ENCODE data around the gene RALGDS. TPM values are rescaled to one million over a fixed set of nuclear protein-coding genes. Genes with fewer than 3 reads are reported as not detected.
"Not testable (repeated sequence)": the region's sequence is repeated elsewhere in the genome, so short reads cannot be mapped to it uniquely, and the experiment has no call there.

RALGDS gene
- total RNA-seq, 1 experiment from 2014 or later: 36.1 TPM

DNA sequence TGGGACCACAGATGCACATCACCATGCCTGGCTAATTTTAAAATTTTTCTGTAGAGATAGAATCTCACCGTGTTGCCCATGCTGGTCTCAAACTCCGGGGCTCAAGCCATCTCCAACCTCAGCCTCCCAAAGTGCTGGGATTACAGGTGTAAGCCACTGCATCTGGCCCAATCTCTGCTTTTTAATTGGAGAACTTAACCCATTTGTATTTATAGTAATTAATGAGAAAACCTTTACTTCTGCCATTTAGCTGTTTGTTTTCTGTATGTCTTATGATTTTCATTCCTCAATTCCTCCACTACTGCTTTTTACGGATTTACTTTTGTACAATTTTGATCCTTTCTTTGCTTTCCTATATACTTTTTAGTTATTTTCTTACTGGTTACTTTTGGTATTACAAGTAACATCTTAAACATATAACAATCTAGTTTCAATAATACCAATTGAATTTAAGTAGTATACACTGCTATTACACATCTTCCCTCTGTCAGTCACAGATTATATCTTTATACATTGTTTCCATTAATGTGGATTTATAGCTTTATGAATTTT is 26.1 kb downstream of the RALGDS start:
- Histone ChIP-seq H3K79me2 (ENCODE audit: insufficient read depth, low read length) (no peaks in the 10 kb centered on the region), H3K4me3 (replicated peaks in 1 of 2; ENCODE audit: low read depth in 1 of 2, low read length in 2 of 2) (no peak overlapping the region), H3K27me3 (ENCODE audit: insufficient read depth, low read length) (no peaks in the 10 kb centered on the region), H3K9ac (ENCODE audit: low read length) (no peak overlapping the region), H3K36me3 (ENCODE audit: control insufficient read depth in 1 of 2, insufficient read depth in 2 of 2, low read length in 2 of 2) (peaks cover 17 to 19% of the 10 kb centered on the region in 2 experiments; a peak in 3 of 4 replicates), H3K9me3 (ENCODE audit: control insufficient read depth in 1 of 2, insufficient read depth in 1 of 2, low read depth in 1 of 2, low read length in 2 of 2) (peaks cover 8 to 16% of the 10 kb centered on the region in 2 experiments; a peak in 3 of 4 replicates), H2AFZ (ENCODE audit: low read depth, low read length, poor library complexity, severe bottlenecking) (no peak overlapping the region), H3K9me2 (ENCODE audit: insufficient read depth) (no peaks in the 10 kb centered on the region), H3K4me2 (ENCODE audit: low read length) (no peak overlapping the region), H3K4me1 (ENCODE audit: control insufficient read depth in 1 of 2, insufficient read depth in 2 of 2, low read length in 2 of 2) (no peaks in the 10 kb centered on the region), H4K20me1 (ENCODE audit: insufficient read depth) (no peaks in the 10 kb centered on the region), H3K27ac (ENCODE audit: low read depth, low read length) (no peak overlapping the region)
- ChIA-PET POLR2A (interaction anchor here (0.7 kb wide), 1 partner anchor 235 kb away, joined by 3 read pairs; no protein-coding TSS in a partner anchor), RAD21 (ENCODE audit: low non-redundant PET in 1 of 2, low total read pairs in 2 of 2, uncharacterized antibody in 2 of 2, unreplicated experiment in 2 of 2) (no interaction called here), CTCF (interaction anchor here (0.9 to 2.2 kb wide), 2 partner anchors 50 to 52 kb away, joined by 4 to 5 read pairs; no protein-coding TSS in a partner anchor)
- ATAC-seq (no peak), DNase-seq (ENCODE audit: low read depth, low spot score) (no peak)
- no TSS peak for BruUV-seq (replicated peaks)
- intact Hi-C loops (cut with micrococcal nuclease): no loop called here
- TF ChIP-seq POLR2AphosphoS5 (IDR thresholded peaks at IDR 0.05; ENCODE audit: low read depth, low read length) (no peak), CTCF (IDR thresholded peaks at IDR 0.05 in 2 of 3, conservative IDR thresholded peaks at IDR 0.05 in 1 of 3; ENCODE audit: borderline replicate concordance in 1 of 3, insufficient read depth in 1 of 3, low read depth in 2 of 3, low read length in 2 of 3) (peak in 1 of 3 experiments; percentile 22; a peak in 1 of 6 replicates), SIN3A (IDR thresholded peaks at IDR 0.05; ENCODE audit: low read depth) (no peak), ELF1 (IDR thresholded peaks at IDR 0.05; ENCODE audit: borderline replicate concordance, low read depth) (no peak), ZNF274 (IDR thresholded peaks at IDR 0.05; ENCODE audit: low read depth, low read length) (no peak)
- TF ChIP-seq, protein P1, sequence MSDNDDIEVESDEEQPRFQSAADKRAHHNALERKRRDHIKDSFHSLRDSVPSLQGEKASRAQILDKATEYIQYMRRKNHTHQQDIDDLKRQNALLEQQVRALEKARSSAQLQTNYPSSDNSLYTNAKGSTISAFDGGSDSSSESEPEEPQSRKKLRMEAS (IDR thresholded peaks at IDR 0.05): no peak

DNA sequence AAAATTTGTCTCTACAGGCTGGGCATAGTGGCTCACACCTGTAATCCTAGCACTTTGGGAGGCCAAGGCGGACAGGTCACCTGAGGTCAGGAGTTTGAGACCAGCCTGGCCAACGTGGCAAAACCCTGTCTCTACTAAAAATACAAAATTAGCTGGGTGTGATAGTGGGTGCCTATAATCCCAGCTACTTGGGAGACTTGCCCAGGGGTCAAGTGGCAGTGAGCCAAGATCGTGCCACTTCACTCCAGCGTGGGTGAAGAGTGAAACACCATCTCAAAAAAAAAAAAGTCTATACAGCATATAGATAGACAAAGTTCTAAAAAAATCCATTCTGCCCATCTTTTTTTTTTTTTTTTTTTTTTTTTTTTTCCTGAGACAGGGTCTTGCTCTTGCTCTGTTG is 26.7 kb downstream of the RALGDS start:
- intact Hi-C loops (cut with micrococcal nuclease); DNase-seq (ENCODE audit: low read depth, low spot score); H3K27me3 ChIP-seq (ENCODE audit: insufficient read depth, low read length); ATAC-seq; H3K79me2 ChIP-seq (ENCODE audit: insufficient read depth, low read length); H3K9me2 ChIP-seq (ENCODE audit: insufficient read depth); H2AFZ ChIP-seq (ENCODE audit: low read depth, low read length, poor library complexity, severe bottlenecking); H3K27ac ChIP-seq (ENCODE audit: low read depth, low read length); H3K9ac ChIP-seq (ENCODE audit: low read length); BruUV-seq (replicated peaks); H3K4me1 ChIP-seq (ENCODE audit: control insufficient read depth in 1 of 2, insufficient read depth in 2 of 2, low read length in 2 of 2); H3K4me2 ChIP-seq (ENCODE audit: low read length); H3K4me3 ChIP-seq (replicated peaks in 1 of 2; ENCODE audit: low read depth in 1 of 2, low read length in 2 of 2); H4K20me1 ChIP-seq (ENCODE audit: insufficient read depth); RAD21 ChIA-PET (ENCODE audit: low non-redundant PET in 1 of 2, low total read pairs in 2 of 2, uncharacterized antibody in 2 of 2, unreplicated experiment in 2 of 2): not testable (repeated sequence)
- ChIA-PET POLR2A (interaction anchor here (0.7 kb wide), 1 partner anchor 236 kb away, joined by 3 read pairs; no protein-coding TSS in a partner anchor), CTCF (interaction anchor here (0.9 kb wide), 1 partner anchor 50 kb away, joined by 4 read pairs; no protein-coding TSS in a partner anchor)
- peaks cover 12 to 19% of the 10 kb centered on the region in 2 experiments; a peak in 3 of 4 replicates for H3K36me3 ChIP-seq (ENCODE audit: control insufficient read depth in 1 of 2, insufficient read depth in 2 of 2, low read length in 2 of 2)
- peaks cover 8 to 16% of the 10 kb centered on the region in 2 experiments; a peak in 3 of 4 replicates for H3K9me3 ChIP-seq (ENCODE audit: control insufficient read depth in 1 of 2, insufficient read depth in 1 of 2, low read depth in 1 of 2, low read length in 2 of 2)
